Esophagus squamous epithelium (tissue), 4 donors: ENCODE results near the gene RASIP1.

Experiments used
- POLR2A ChIP-seq, 4 donors: fragments of 450-650 bp; IDR thresholded peaks; one replicate each; pipeline ENCODE4 v1.6.1; 2017; ENCODE audit warnings: antibody characterized with exemption in 4 of 4, mild to moderate bottlenecking in 4 of 4, moderate library complexity in 3 of 4
- TF ChIP-seq, protein P1 (sequence below), 6 experiments: fragments of 450-650 bp in 4 of 6; fragments of 200-600 bp in 2 of 6; sonication (generic) in 2 of 6; IDR thresholded peaks; one replicate each; pipeline ENCODE4 v1.5.1; 2016 to 2019; ENCODE audit warnings: antibody characterized with exemption in 6 of 6, mild to moderate bottlenecking in 4 of 6, moderate library complexity in 4 of 6

DNA sequence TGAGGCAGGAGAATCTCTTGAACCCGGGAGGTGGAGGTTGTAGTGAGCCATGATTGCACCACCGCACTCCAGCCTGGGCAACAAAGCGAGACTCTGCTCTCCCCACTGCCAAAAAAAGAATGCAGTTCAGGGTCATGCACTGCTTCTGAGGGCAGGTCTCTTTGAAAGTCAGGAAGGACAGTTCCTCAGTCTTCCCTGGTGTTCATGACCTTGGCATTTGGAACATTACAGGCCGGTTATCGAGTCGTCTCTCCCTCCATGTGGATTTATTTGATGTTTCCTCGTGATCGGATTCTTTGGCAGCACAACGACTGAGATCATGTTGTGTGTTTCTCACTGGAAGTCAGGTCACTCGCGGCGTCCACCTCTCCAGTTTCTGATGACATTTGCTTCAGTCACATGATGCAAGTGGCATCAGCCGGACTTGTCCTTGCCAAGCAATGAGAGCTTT is 32.1 kb upstream of the RASIP1 start:
- TF ChIP-seq, protein P1, sequence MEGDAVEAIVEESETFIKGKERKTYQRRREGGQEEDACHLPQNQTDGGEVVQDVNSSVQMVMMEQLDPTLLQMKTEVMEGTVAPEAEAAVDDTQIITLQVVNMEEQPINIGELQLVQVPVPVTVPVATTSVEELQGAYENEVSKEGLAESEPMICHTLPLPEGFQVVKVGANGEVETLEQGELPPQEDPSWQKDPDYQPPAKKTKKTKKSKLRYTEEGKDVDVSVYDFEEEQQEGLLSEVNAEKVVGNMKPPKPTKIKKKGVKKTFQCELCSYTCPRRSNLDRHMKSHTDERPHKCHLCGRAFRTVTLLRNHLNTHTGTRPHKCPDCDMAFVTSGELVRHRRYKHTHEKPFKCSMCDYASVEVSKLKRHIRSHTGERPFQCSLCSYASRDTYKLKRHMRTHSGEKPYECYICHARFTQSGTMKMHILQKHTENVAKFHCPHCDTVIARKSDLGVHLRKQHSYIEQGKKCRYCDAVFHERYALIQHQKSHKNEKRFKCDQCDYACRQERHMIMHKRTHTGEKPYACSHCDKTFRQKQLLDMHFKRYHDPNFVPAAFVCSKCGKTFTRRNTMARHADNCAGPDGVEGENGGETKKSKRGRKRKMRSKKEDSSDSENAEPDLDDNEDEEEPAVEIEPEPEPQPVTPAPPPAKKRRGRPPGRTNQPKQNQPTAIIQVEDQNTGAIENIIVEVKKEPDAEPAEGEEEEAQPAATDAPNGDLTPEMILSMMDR (IDR thresholded peaks at IDR 0.05) = no peak
- no peak for TF ChIP-seq POLR2A (IDR thresholded peaks at IDR 0.05)
